CD8-positive, alpha-beta memory T cell (primary cell): ENCODE results near the gene CHRM3. TPM values are rescaled to one million over a fixed set of nuclear protein-coding genes. Genes with fewer than 3 reads are reported as not detected.

Experiments
- CTCF ChIA-PET: fragments of 350-600 bp; sonication (Branson Sonifier 250); formaldehyde crosslinking; loops from one replicate; lab custom pipeline; 2021; ENCODE audit warnings: antibody characterized with exemption; lab: Charles Lee
- POLR2A ChIA-PET: fragments of 350-600 bp; sonication (Branson Sonifier 250); formaldehyde crosslinking; loops from one replicate; lab custom pipeline; 2021; ENCODE audit warnings: antibody characterized with exemption; lab: Charles Lee
- DNase-seq, 5 donors: peaks; one replicate each; pipeline versions ENCODE4 v3.0.0 to v3.0.0-alpha.2; 2020 to 2022; ENCODE audit warnings: mixed read lengths in 1 of 5
- H3K27ac ChIP-seq: one replicate; pipeline ENCODE4 v1.7.0; 2013; ENCODE audit warnings: low read depth, mild to moderate bottlenecking, low read length, moderate library complexity
- H3K27me3 ChIP-seq: 2 replicates; pipeline ENCODE4 v1.7.0; 2013; ENCODE audit warnings: low read length, mild to moderate bottlenecking; ENCODE audit not compliant: insufficient read depth, poor library complexity, severe bottlenecking
- H3K36me3 ChIP-seq: 2 replicates; pipeline ENCODE4 v1.7.0; 2013; ENCODE audit warnings: mild to moderate bottlenecking, low read length, moderate library complexity; ENCODE audit not compliant: insufficient read depth
- H3K4me1 ChIP-seq: 2 replicates; pipeline ENCODE4 v1.7.0; 2013; ENCODE audit warnings: mild to moderate bottlenecking, low read length, moderate library complexity; ENCODE audit not compliant: insufficient read depth
- H3K4me3 ChIP-seq: 2 replicates; pipeline ENCODE4 v1.7.0; 2013; ENCODE audit warnings: mild to moderate bottlenecking, low read length
- H3K9me3 ChIP-seq: 2 replicates; pipeline ENCODE4 v1.7.0; 2013; ENCODE audit warnings: mild to moderate bottlenecking, low read length
- H3K27ac Mint-ChIP-seq, 8 donors: one replicate each; pipeline ENCODE4 v1.8.0; 2020 to 2021; ENCODE audit warnings: mixed read lengths in 8 of 8, mild to moderate bottlenecking in 6 of 8, inconsistent platforms in 3 of 8, moderate library complexity in 3 of 8
- H3K27me3 Mint-ChIP-seq, 2 donors: one replicate each; pipeline ENCODE4 v1.8.0; 2020 to 2021; ENCODE audit warnings: mixed read lengths in 2 of 2, mild to moderate bottlenecking in 1 of 2, moderate library complexity in 1 of 2
- H3K36me3 Mint-ChIP-seq, 3 donors: one replicate each; pipeline ENCODE4 v1.8.0; 2020 to 2021; ENCODE audit warnings: mixed read lengths in 3 of 3, inconsistent platforms in 1 of 3, mild to moderate bottlenecking in 1 of 3
- H3K4me1 Mint-ChIP-seq, 3 donors: one replicate each; pipeline ENCODE4 v1.8.0; 2020 to 2021; ENCODE audit warnings: mixed read lengths in 3 of 3, inconsistent platforms in 1 of 3, mild to moderate bottlenecking in 1 of 3
- H3K4me3 Mint-ChIP-seq, 7 donors: one replicate each; pipeline ENCODE4 v1.8.0; 2020 to 2021; ENCODE audit warnings: mixed read lengths in 7 of 7, mild to moderate bottlenecking in 6 of 7, moderate library complexity in 4 of 7, inconsistent platforms in 2 of 7
- H3K9me3 Mint-ChIP-seq, 5 donors: one replicate each; pipeline ENCODE4 v1.8.0; 2020 to 2022; ENCODE audit warnings: mixed read lengths in 5 of 5, mild to moderate bottlenecking in 3 of 5, moderate library complexity in 2 of 5, inconsistent platforms in 1 of 5
- polyA plus RNA-seq: library from polyadenylated mRNA; unstranded; fragments of 300-500 nt; fragmentation: Illumina TruSeq; gene quantifications from one replicate; pipeline ENCODE4 v1.2.3, GENCODE V29; 2021
- total RNA-seq, 2 experiments: library from RNA; stranded (reverse); gene quantifications; one replicate each; pipeline ENCODE4 v1.2.3, GENCODE V29; 2021

Gene CHRM3
- total and polyA plus RNA-seq, 3 experiments from 2014 or later, result 0.11 TPM; not detected in 2

DNA sequence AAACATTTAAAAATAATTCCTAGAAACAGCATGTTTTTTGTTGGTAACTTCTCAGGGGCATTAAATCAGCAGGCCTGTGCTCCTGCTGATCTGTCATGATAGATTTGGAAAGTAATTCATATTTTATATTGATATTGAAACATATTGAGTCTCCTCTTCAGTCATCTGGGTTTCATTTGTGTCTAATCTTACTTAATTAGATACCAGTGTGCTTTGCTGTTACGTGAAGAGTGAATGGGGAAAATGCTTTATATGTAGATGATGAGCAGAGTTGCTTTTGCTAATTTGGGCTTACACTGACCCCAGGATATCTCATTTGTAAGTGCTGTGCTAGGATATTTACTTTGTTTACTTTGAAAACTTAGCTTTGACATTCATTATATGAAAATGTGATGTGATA, 45.9 kb downstream of the CHRM3 start:
- no peaks in the 10 kb centered on the region for H3K36me3 Mint-ChIP-seq
- Histone ChIP-seq H3K36me3 (no peaks in the 10 kb centered on the region), H3K4me3 (no peak overlapping the region), H3K27ac (no peak overlapping the region), H3K27me3 (no peaks in the 10 kb centered on the region), H3K9me3 (no peaks in the 10 kb centered on the region), H3K4me1 (no peaks in the 10 kb centered on the region)
- H3K9me3 Mint-ChIP-seq, result no peaks in the 10 kb centered on the region
- POLR2A ChIA-PET, result no interaction called here
- H3K4me3 Mint-ChIP-seq, result no peak overlapping the region
- H3K4me1 Mint-ChIP-seq, result no peaks in the 10 kb centered on the region
- no peak overlapping the region for H3K27ac Mint-ChIP-seq
- no peak for DNase-seq
- H3K27me3 Mint-ChIP-seq, result no peaks in the 10 kb centered on the region
- CTCF ChIA-PET, result no interaction called here

DNA sequence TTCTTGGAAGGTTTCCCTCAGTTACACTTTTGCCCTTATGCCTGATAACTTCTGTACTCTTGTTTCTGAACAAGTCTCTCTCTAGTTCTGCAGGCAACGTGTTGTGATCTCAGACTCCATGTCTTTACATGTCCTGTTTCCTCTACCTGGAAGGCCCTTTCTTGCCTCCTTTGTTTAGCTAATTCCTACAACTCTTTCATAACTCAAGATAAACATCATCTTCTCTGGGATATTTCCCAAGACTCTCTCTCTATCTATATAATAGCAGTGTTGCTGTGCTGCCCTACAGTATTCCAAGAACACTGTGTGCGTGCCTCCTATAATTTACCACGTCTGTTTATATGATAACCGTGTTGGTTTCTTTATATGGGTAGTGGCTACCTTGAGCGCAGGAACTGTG, 47.8 kb downstream of the CHRM3 start:
- Mint-ChIP-seq H3K27me3 (peaks cover 0 to under 1% of the 10 kb centered on the region in 2 donors), H3K9me3 (no peaks in the 10 kb centered on the region), H3K4me3 (no peak overlapping the region), H3K4me1 (no peaks in the 10 kb centered on the region), H3K36me3 (no peaks in the 10 kb centered on the region), H3K27ac (no peak overlapping the region)
- Histone ChIP-seq H3K36me3 (no peaks in the 10 kb centered on the region), H3K9me3 (no peaks in the 10 kb centered on the region), H3K27ac (no peak overlapping the region), H3K4me1 (no peaks in the 10 kb centered on the region), H3K4me3 (no peak overlapping the region), H3K27me3 (no peaks in the 10 kb centered on the region)
- ChIA-PET POLR2A (no interaction called here), CTCF (no interaction called here)
- no peak for DNase-seq
